ENCODE results near the gene USP34.

USP34 gene

GRCh38 chr2:61185231-61185728, 285.6 kb downstream of the USP34 start:
- Mint-ChIP-seq H3K27ac (ENCODE audit: low read depth) (no peak overlapping the region), H3K9me3 (no peaks in the 10 kb centered on the region), H3K4me1 (peaks cover 54% of the 10 kb centered on the region), H3K4me3 (no peak overlapping the region), H3K27me3 (no peaks in the 10 kb centered on the region), H3K36me3 (ENCODE audit: insufficient read depth) (peaks cover 64% of the 10 kb centered on the region)
- ATAC-seq (replicated peaks; ENCODE audit: extremely low read depth, poor library complexity, severe bottlenecking) (no peak), DNase-seq (ENCODE audit: low spot score in 2 of 2) (no peak)

- H3K27me3 Mint-ChIP-seq: no peaks in the 10 kb centered on the region
- H3K9me3 Mint-ChIP-seq: no peaks in the 10 kb centered on the region
- peaks cover 64% of the 10 kb centered on the region for H3K4me1 Mint-ChIP-seq
- DNase-seq (ENCODE audit: low spot score in 2 of 2): no peak
- no peak overlapping the region for H3K27ac Mint-ChIP-seq (ENCODE audit: low read depth)
- H3K36me3 Mint-ChIP-seq (ENCODE audit: insufficient read depth): peaks cover 64% of the 10 kb centered on the region
- no peak for ATAC-seq (replicated peaks; ENCODE audit: extremely low read depth, poor library complexity, severe bottlenecking)
- H3K4me3 Mint-ChIP-seq: no peak overlapping the region
These were observed 286.6 kb downstream of the USP34 start for GRCh38 chr2:61184263-61184662.

DNA sequence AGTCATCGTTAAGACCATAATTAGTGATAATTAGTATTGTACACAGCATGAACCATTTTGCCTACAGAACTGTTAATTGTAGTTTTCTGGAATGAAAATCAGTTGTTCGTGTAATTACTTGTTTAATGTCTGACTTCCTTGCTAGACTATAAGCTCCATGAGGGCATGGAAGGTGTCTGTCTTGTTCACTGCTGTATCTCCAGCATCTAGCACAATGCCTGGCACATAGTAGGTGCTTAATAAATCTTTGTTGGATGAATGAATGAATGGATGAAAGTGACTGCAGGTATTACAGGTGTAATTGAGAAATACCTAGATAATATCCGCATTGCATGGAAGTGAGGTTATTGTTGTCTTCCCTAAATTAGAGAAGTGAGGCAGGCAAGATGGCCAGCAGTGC, 287.1 kb downstream of the USP34 start:
- Mint-ChIP-seq H3K27me3 (no peaks in the 10 kb centered on the region), H3K4me1 (peaks cover 69% of the 10 kb centered on the region)
- DNase-seq (ENCODE audit: low spot score in 2 of 2): no peak

GRCh38 chr2:61182059-61182383, 288.9 kb downstream of the USP34 start:
- Mint-ChIP-seq H3K4me3 (peak overlapping the region; percentile 82), H3K9me3 (no peaks in the 10 kb centered on the region), H3K27me3 (no peaks in the 10 kb centered on the region), H3K4me1 (peaks cover 82% of the 10 kb centered on the region), H3K27ac (ENCODE audit: low read depth) (peak overlapping the region; percentile 94), H3K36me3 (ENCODE audit: insufficient read depth) (peaks cover 57% of the 10 kb centered on the region)
- ATAC-seq (replicated peaks; ENCODE audit: extremely low read depth, poor library complexity, severe bottlenecking): no peak
- DNase-seq (ENCODE audit: low spot score in 2 of 2): no peak

More for the DNA sequence above, 287.1 kb downstream of the USP34 start:
- H3K9me3 Mint-ChIP-seq: no peaks in the 10 kb centered on the region
- peak overlapping the region; percentile 10 for H3K27ac Mint-ChIP-seq (ENCODE audit: low read depth)
- H3K36me3 Mint-ChIP-seq (ENCODE audit: insufficient read depth): peaks cover 63% of the 10 kb centered on the region
- H3K4me3 Mint-ChIP-seq: no peak overlapping the region
- no peak for ATAC-seq (replicated peaks; ENCODE audit: extremely low read depth, poor library complexity, severe bottlenecking)

- Mint-ChIP-seq H3K27ac (ENCODE audit: low read depth) (peak overlapping the region; percentile 94), H3K36me3 (ENCODE audit: insufficient read depth) (peaks cover 53% of the 10 kb centered on the region), H3K27me3 (no peaks in the 10 kb centered on the region), H3K4me1 (peaks cover 83% of the 10 kb centered on the region), H3K4me3 (peak overlapping the region; percentile 82), H3K9me3 (no peaks in the 10 kb centered on the region)
- ATAC-seq (replicated peaks; ENCODE audit: extremely low read depth, poor library complexity, severe bottlenecking) (no peak), DNase-seq (ENCODE audit: low spot score in 2 of 2) (no peak)
These were observed 289.4 kb downstream of the USP34 start for GRCh38 chr2:61181382-61182058.

DNA sequence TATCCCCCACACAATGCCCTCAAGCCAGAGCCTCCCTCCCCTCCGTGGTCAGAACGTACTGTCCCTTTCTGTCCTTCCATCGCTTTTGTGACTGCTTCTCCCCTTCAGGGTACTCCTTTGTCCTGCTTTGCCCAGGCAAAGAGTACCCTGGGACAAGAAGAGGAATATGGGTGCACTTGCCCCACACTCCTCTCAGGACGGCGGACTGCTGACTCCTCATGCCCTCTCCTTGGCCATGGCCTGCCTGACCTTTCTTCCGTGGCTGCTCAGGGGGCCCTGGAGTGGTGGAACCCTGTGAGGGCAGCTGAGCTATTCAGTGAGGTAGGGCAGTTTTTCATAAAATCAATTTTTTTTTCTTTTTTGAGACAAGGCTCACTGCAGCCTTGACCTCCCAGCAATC, 290.2 kb downstream of the USP34 start:
- H3K9me3 Mint-ChIP-seq: no peaks in the 10 kb centered on the region
- H3K4me3 Mint-ChIP-seq: peak overlapping the region; percentile 82
- H3K4me1 Mint-ChIP-seq: peaks cover 82% of the 10 kb centered on the region
- H3K27me3 Mint-ChIP-seq: no peaks in the 10 kb centered on the region
- peaks cover 45% of the 10 kb centered on the region for H3K36me3 Mint-ChIP-seq (ENCODE audit: insufficient read depth)
- peak overlapping the region; percentile 94 for H3K27ac Mint-ChIP-seq (ENCODE audit: low read depth)
- ATAC-seq (replicated peaks; ENCODE audit: extremely low read depth, poor library complexity, severe bottlenecking): no peak
- no peak for DNase-seq (ENCODE audit: low spot score in 2 of 2)

- no peaks in the 10 kb centered on the region for H3K9me3 Mint-ChIP-seq
- ATAC-seq (replicated peaks; ENCODE audit: extremely low read depth, poor library complexity, severe bottlenecking): no peak
- peak overlapping the region; percentile 94 for H3K27ac Mint-ChIP-seq (ENCODE audit: low read depth)
- DNase-seq (ENCODE audit: low spot score in 2 of 2): no peak
- H3K4me3 Mint-ChIP-seq: peak overlapping the region; percentile 82
- peaks cover 37% of the 10 kb centered on the region for H3K36me3 Mint-ChIP-seq (ENCODE audit: insufficient read depth)
- no peaks in the 10 kb centered on the region for H3K27me3 Mint-ChIP-seq
- peaks cover 74% of the 10 kb centered on the region for H3K4me1 Mint-ChIP-seq
These were observed 290.9 kb downstream of the USP34 start for GRCh38 chr2:61179701-61180639.

DNA sequence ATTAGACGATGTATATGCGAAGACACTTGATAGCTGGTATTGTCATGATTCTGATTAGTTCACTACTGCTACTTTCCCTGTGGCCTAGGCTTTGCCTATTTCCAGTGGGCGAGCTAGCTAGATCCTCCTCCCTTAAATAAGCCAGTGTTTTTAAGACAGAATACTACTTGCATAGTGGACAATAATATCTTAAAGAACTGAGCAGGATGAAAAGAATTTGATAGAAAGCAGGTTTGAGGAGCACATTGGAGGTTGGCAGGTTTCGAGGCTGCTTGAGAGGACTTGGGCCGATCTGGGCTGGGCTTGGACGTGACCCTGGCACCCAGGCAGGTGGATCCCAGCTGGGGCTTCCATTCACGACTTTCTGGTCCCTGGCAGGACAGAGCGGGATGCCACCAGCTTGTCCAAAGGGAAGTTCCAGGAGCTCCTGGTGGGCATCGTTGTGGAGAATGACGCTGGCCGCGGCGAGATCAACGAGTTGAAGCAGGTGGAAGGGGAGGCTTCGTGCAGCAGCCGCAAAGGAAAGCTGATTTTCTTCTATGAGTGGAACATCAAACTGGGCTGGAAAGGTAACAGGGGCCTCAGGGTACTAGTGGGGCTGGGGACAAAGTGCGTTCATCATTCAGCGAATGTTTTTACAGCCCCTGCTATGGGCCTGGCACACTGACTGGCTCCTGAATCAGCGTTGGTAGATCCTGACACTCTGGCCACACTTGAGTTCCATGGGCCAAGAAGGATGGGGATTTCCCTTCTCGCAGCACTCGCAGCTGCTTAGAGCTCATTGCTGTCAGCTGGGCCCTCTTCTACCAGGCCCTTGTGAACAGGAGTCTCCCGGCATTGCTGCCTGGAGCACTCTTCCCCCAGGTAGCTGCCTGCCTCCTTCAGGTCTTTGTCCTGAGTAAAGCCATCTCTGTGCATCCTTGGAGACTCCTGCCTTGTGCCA, 292.0 kb downstream of the USP34 start:
- Mint-ChIP-seq H3K4me3 (peak overlapping the region; percentile 82), H3K36me3 (ENCODE audit: insufficient read depth) (peaks cover 33% of the 10 kb centered on the region), H3K27me3 (no peaks in the 10 kb centered on the region), H3K27ac (ENCODE audit: low read depth) (peak overlapping the region; percentile 94), H3K4me1 (peaks cover 67% of the 10 kb centered on the region), H3K9me3 (no peaks in the 10 kb centered on the region)
- no peak for ATAC-seq (replicated peaks; ENCODE audit: extremely low read depth, poor library complexity, severe bottlenecking)
- DNase-seq (ENCODE audit: low spot score in 2 of 2): no peak

- peak; percentile 21 to 22 for DNase-seq (ENCODE audit: low spot score in 2 of 2)
- peaks cover 58% of the 10 kb centered on the region for H3K4me1 Mint-ChIP-seq
- H3K9me3 Mint-ChIP-seq: no peaks in the 10 kb centered on the region
- peak overlapping the region; percentile 94 for H3K27ac Mint-ChIP-seq (ENCODE audit: low read depth)
- H3K4me3 Mint-ChIP-seq: peak overlapping the region; percentile 82
- peak; percentile 26 for ATAC-seq (replicated peaks; ENCODE audit: extremely low read depth, poor library complexity, severe bottlenecking)
- peaks cover 27% of the 10 kb centered on the region for H3K36me3 Mint-ChIP-seq (ENCODE audit: insufficient read depth)
- H3K27me3 Mint-ChIP-seq: no peaks in the 10 kb centered on the region
These were observed 292.9 kb downstream of the USP34 start for GRCh38 chr2:61177727-61178549.

GRCh38 chr2:61176755-61177726, 293.8 kb downstream of the USP34 start:
- Mint-ChIP-seq H3K36me3 (ENCODE audit: insufficient read depth) (peaks cover 20% of the 10 kb centered on the region), H3K4me3 (peak overlapping the region; percentile 82)
- peak; percentile 75 to 87 for DNase-seq (ENCODE audit: low spot score in 2 of 2)

GRCh38 chr2:61175036-61175435, 295.9 kb downstream of the USP34 start:
- ATAC-seq (replicated peaks; ENCODE audit: extremely low read depth, poor library complexity, severe bottlenecking) (no peak), DNase-seq (ENCODE audit: low spot score in 2 of 2) (no peak)
- H3K27ac Mint-ChIP-seq (ENCODE audit: low read depth): no peak overlapping the region
- peak overlapping the region; percentile 3 for H3K4me3 Mint-ChIP-seq
- H3K9me3 Mint-ChIP-seq: no peaks in the 10 kb centered on the region
- H3K36me3 Mint-ChIP-seq (ENCODE audit: insufficient read depth): peaks cover 12% of the 10 kb centered on the region
- H3K4me1 Mint-ChIP-seq: peaks cover 32% of the 10 kb centered on the region
- H3K27me3 Mint-ChIP-seq: no peaks in the 10 kb centered on the region

More at GRCh38 chr2:61176755-61177726, 293.8 kb downstream of the USP34 start:
- Mint-ChIP-seq H3K9me3 (no peaks in the 10 kb centered on the region), H3K27ac (ENCODE audit: low read depth) (peak overlapping the region; percentile 94), H3K27me3 (no peaks in the 10 kb centered on the region), H3K4me1 (peaks cover 52% of the 10 kb centered on the region)
- peak; percentile 88 for ATAC-seq (replicated peaks; ENCODE audit: extremely low read depth, poor library complexity, severe bottlenecking)

Data from central memory CD8-positive, alpha-beta T cell (primary cell).